Measurements from ENCODE around the gene ZNF14. TPM values are rescaled to one million over a fixed set of nuclear protein-coding genes. Genes with fewer than 3 reads are reported as not detected.
A peak's percentile ranks its signal among the peaks of the same experiment; 100 is the strongest.
"Not testable (repeated sequence)": the region's sequence is repeated elsewhere in the genome, so short reads cannot be mapped to it uniquely, and the experiment has no call there.

Gene ZNF14
- total RNA-seq, 4 donors from 2014 or later = 0.97 to 2.1 (median 1.7) TPM

DNA sequence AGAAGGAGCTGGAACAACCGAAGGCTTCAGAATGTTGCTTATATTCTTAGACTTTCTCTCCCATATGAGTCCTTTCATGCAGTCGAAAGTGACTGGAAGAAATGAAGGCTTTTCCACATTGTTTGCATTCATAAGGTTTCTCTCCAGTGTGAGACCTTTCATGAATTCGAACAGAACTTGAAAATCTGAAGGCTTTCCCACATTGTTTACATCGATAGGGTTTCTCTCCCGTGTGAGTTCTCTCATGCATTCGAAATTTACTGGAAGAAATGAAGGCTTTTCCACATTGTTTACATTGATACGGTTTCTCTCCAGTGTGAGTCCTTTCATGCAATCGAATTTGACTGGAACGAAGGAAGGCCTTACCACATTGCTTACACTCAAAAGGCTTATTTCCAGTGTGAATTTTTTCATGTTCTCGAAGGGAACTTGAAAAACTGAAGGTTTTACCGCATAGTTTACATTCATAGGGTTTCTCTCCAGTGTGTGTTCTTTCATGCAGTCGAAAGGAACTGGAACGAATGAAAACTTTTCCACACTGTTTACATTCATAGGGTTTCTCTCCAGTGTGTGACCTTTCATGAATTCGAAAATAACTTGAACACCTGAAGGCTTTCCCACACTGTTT, 21.5 kb downstream of the ZNF14 start:
- Histone ChIP-seq H3K4me1 (no peaks in the 10 kb centered on the region), H3K4me3 (peak overlapping the region in 1 of 4 donors; percentile 36), H3K27me3 (no peaks in the 10 kb centered on the region), H3K27ac (no peak overlapping the region), H3K9me3 (peaks cover 18 to 91% (median 66%) of the 10 kb centered on the region in 3 donors), H3K36me3 (peaks cover 0 to 68% of the 10 kb centered on the region in 2 donors)
- ATAC-seq = no peak
- intact Hi-C loops (cut with DNase I; ENCODE audit: low total_unique reads) = no loop called here
- TF ChIP-seq POLR2A (IDR thresholded peaks at IDR 0.05) = no peak
- TF ChIP-seq, protein P1, sequence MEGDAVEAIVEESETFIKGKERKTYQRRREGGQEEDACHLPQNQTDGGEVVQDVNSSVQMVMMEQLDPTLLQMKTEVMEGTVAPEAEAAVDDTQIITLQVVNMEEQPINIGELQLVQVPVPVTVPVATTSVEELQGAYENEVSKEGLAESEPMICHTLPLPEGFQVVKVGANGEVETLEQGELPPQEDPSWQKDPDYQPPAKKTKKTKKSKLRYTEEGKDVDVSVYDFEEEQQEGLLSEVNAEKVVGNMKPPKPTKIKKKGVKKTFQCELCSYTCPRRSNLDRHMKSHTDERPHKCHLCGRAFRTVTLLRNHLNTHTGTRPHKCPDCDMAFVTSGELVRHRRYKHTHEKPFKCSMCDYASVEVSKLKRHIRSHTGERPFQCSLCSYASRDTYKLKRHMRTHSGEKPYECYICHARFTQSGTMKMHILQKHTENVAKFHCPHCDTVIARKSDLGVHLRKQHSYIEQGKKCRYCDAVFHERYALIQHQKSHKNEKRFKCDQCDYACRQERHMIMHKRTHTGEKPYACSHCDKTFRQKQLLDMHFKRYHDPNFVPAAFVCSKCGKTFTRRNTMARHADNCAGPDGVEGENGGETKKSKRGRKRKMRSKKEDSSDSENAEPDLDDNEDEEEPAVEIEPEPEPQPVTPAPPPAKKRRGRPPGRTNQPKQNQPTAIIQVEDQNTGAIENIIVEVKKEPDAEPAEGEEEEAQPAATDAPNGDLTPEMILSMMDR (IDR thresholded peaks at IDR 0.05 in 4 of 5, conservative IDR thresholded peaks at IDR 0.05 in 1 of 5) = no peak
- DNase-seq = no peak
- in situ Hi-C loops (cut with MboI; ENCODE audit: low sequenced_read_pairs in 4 of 4) = no loop called here

DNA sequence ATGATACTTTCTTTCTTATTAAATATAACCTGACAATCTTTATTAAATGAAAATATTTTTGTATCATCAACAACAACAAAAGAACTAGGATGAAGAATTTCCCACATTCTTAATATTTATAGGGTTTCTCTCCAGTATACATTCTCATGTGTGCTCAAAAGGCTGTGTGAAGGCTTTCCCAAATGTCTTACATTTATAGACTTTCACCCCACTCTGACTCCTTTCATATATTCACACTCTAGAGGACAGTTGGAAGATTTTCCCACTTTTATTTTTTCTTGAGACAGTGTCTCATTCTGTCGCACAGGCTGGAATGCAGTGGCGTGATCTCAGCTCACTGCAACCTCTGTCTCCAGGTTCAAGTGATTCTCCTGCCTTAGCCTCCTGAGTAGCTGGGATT, 22.4 kb downstream of the ZNF14 start:
- Histone ChIP-seq H3K4me1 (no peaks in the 10 kb centered on the region), H3K36me3 (peaks cover 0 to 62% of the 10 kb centered on the region in 2 donors), H3K4me3 (peak overlapping the region in 1 of 4 donors; percentile 36), H3K27me3 (no peaks in the 10 kb centered on the region), H3K27ac (no peak overlapping the region), H3K9me3 (peaks cover 18 to 90% (median 58%) of the 10 kb centered on the region in 3 donors)
- DNase-seq (no peak), ATAC-seq (no peak)
- TF ChIP-seq POLR2A (IDR thresholded peaks at IDR 0.05) = no peak
- in situ Hi-C loops (cut with MboI; ENCODE audit: low sequenced_read_pairs in 4 of 4) (no loop called here), intact Hi-C loops (cut with DNase I; ENCODE audit: low total_unique reads) (no loop called here)

DNA sequence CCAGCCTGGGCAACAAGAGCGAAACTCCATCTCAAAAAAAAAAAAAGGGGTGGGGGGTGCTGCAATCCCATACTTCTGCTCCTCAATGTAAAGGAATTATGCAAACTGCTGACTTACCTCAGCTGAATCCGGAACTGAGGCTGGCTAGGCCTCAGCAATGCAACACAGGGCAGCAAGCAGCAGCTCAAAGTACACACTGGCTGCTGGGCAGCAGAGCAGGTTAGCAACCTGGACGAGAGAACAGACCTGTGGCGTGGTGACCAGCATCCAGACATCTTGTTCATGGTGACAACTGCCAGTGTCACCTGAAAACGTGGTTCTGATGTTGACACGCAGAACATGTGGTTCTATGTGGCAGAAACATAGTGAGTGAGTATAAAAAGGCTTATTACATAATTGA, 28.1 kb downstream of the ZNF14 start:
- TF ChIP-seq, protein P1 (IDR thresholded peaks at IDR 0.05 in 4 of 5, conservative IDR thresholded peaks at IDR 0.05 in 1 of 5) = no peak
- TF ChIP-seq POLR2A (IDR thresholded peaks at IDR 0.05) = no peak
- no peak for ATAC-seq
- Histone ChIP-seq H3K4me1 (no peaks in the 10 kb centered on the region), H3K27ac (no peak overlapping the region), H3K4me3 (peak overlapping the region in 1 of 4 donors; percentile 6), H3K27me3 (no peaks in the 10 kb centered on the region), H3K36me3 (peaks cover 0 to 44% of the 10 kb centered on the region in 2 donors), H3K9me3 (peaks cover 11 to 39% (median 23%) of the 10 kb centered on the region in 3 donors)
- in situ Hi-C loops (cut with MboI; ENCODE audit: low sequenced_read_pairs in 4 of 4) = no loop called here
- intact Hi-C loops (cut with DNase I; ENCODE audit: low total_unique reads) = no loop called here
- DNase-seq = no peak

DNA sequence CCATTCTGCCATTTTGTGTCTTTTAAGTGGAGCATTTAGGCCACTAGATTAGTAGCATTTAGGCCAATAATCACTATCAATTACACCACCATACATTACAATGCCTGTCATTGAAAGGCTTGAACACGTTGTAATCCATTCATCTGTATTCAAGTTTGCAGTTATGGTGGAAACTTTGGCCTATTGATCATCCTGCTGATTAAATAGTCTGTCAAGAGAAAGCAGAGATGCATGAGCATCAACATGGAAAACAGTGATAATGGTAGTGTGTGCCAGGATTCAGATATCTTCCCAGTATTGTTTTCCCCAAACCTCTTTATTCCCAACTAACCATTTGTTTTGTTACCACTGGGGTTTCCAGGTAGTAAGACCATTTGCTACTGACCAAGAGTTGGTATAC, 32.4 kb downstream of the ZNF14 start:
- H3K27ac ChIP-seq; H3K4me3 ChIP-seq; ATAC-seq; in situ Hi-C loops (cut with MboI; ENCODE audit: low sequenced_read_pairs in 4 of 4); H3K27me3 ChIP-seq; DNase-seq; H3K9me3 ChIP-seq; intact Hi-C loops (cut with DNase I; ENCODE audit: low total_unique reads); H3K4me1 ChIP-seq: not testable (repeated sequence)
- H3K36me3 ChIP-seq = peaks cover 0 to 28% of the 10 kb centered on the region in 2 donors

DNA sequence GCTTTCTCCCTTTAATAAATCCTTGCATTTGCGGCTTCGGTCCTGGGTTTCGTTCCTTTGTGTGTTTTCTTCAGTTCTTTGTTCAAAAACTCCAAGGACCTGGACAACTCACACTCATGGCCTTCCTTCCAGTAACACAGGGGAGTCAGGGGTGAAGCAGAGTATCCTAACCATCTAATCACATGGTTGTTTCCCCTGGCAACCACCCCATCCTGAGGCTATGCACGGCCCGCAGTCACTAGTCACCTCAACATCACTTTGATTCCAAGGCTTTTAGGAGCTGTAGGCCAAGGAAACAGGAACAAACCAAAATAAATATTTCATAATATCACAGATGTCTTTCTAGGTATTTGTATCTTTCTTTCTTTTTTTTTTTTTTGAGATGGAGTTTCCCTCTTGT, 35.3 kb downstream of the ZNF14 start:
- TF ChIP-seq, protein P1 (IDR thresholded peaks at IDR 0.05 in 4 of 5, conservative IDR thresholded peaks at IDR 0.05 in 1 of 5) = no peak
- no peak for TF ChIP-seq POLR2A (IDR thresholded peaks at IDR 0.05)
- ATAC-seq (no peak), DNase-seq (no peak)
- Histone ChIP-seq H3K36me3 (peaks cover 0 to 8% of the 10 kb centered on the region in 2 donors), H3K4me3 (no peak overlapping the region), H3K27me3 (no peaks in the 10 kb centered on the region), H3K4me1 (no peaks in the 10 kb centered on the region), H3K27ac (no peak overlapping the region), H3K9me3 (peaks cover 0 to 5% (median 3%) of the 10 kb centered on the region in 3 donors)
- in situ Hi-C loops (cut with MboI; ENCODE audit: low sequenced_read_pairs in 4 of 4) = no loop called here
- intact Hi-C loops (cut with DNase I; ENCODE audit: low total_unique reads) = no loop called here

All from gastrocnemius medialis (tissue), 4 donors.